ENCODE results near the gene SSTR3.

SSTR3 gene

GRCh38 chr22:37223965-37224551, 11.8 kb upstream of the SSTR3 start:
- TF ChIP-seq EZH2phosphoT487 (IDR thresholded peaks at IDR 0.05; ENCODE audit: borderline replicate concordance, low read length) (no peak), CTCF (IDR thresholded peaks at IDR 0.05; ENCODE audit: low read depth, low read length, poor library complexity, severe bottlenecking) (no peak)
- Histone ChIP-seq H3K36me3 (ENCODE audit: control insufficient read depth, low read length) (peaks cover 50% of the 10 kb centered on the region), H3K4me2 (ENCODE audit: low read length) (no peak overlapping the region), H3K9me3 (ENCODE audit: control insufficient read depth, insufficient read depth, low read length) (no peaks in the 10 kb centered on the region), H3K9me2 (replicated peaks; ENCODE audit: control insufficient read depth, low read length) (no peaks in the 10 kb centered on the region), H4K20me1 (ENCODE audit: control insufficient read depth, insufficient read depth, low read depth, low read length) (no peaks in the 10 kb centered on the region), H3K79me2 (ENCODE audit: control insufficient read depth, low read length) (peaks cover 15% of the 10 kb centered on the region), H3K4me3 (ENCODE audit: low read length) (no peak overlapping the region), H3K4me1 (ENCODE audit: control insufficient read depth, low read length) (peaks cover 52% of the 10 kb centered on the region), H3F3A (ENCODE audit: control insufficient read depth, insufficient read depth) (peaks cover 4% of the 10 kb centered on the region; the same call in 1 of the 2 replicates), H3K27ac (ENCODE audit: low read depth, low read length) (no peak overlapping the region; the same call in 1 of the 2 replicates), H3K27me3 (ENCODE audit: control insufficient read depth, low read length) (no peaks in the 10 kb centered on the region)

GRCh38 chr22:37222440-37222971, 10.2 kb upstream of the SSTR3 start:
- Histone ChIP-seq H3K9me3 (ENCODE audit: control insufficient read depth, insufficient read depth, low read length) (no peaks in the 10 kb centered on the region), H3K27ac (ENCODE audit: low read depth, low read length) (0 out of 2 replicates have a peak overlapping the region, but pooled peaks have one; percentile 11), H3K27me3 (ENCODE audit: control insufficient read depth, low read length) (no peaks in the 10 kb centered on the region), H3K4me1 (ENCODE audit: control insufficient read depth, low read length) (peaks cover 58% of the 10 kb centered on the region), H3F3A (ENCODE audit: control insufficient read depth, insufficient read depth) (peaks cover 11% of the 10 kb centered on the region), H3K4me3 (ENCODE audit: low read length) (no peak overlapping the region), H3K4me2 (ENCODE audit: low read length) (no peak overlapping the region), H4K20me1 (ENCODE audit: control insufficient read depth, insufficient read depth, low read depth, low read length) (no peaks in the 10 kb centered on the region), H3K79me2 (ENCODE audit: control insufficient read depth, low read length) (no peaks in the 10 kb centered on the region), H3K36me3 (ENCODE audit: control insufficient read depth, low read length) (peaks cover 34% of the 10 kb centered on the region), H3K9me2 (replicated peaks; ENCODE audit: control insufficient read depth, low read length) (no peaks in the 10 kb centered on the region)
- TF ChIP-seq EZH2phosphoT487 (IDR thresholded peaks at IDR 0.05; ENCODE audit: borderline replicate concordance, low read length) (no peak), CTCF (IDR thresholded peaks at IDR 0.05; ENCODE audit: low read depth, low read length, poor library complexity, severe bottlenecking) (no peak)

- Histone ChIP-seq H3K79me2 (ENCODE audit: control insufficient read depth, low read length) (no peaks in the 10 kb centered on the region), H3K27ac (ENCODE audit: low read depth, low read length) (0 out of 2 replicates have a peak overlapping the region, but pooled peaks have one; percentile 11), H3K4me2 (ENCODE audit: low read length) (no peak overlapping the region), H3K36me3 (ENCODE audit: control insufficient read depth, low read length) (peaks cover 33% of the 10 kb centered on the region), H3K9me2 (replicated peaks; ENCODE audit: control insufficient read depth, low read length) (no peaks in the 10 kb centered on the region), H3K4me1 (ENCODE audit: control insufficient read depth, low read length) (peaks cover 59% of the 10 kb centered on the region), H3K9me3 (ENCODE audit: control insufficient read depth, insufficient read depth, low read length) (no peaks in the 10 kb centered on the region), H3F3A (ENCODE audit: control insufficient read depth, insufficient read depth) (peaks cover 11% of the 10 kb centered on the region), H3K27me3 (ENCODE audit: control insufficient read depth, low read length) (no peaks in the 10 kb centered on the region), H3K4me3 (ENCODE audit: low read length) (no peak overlapping the region), H4K20me1 (ENCODE audit: control insufficient read depth, insufficient read depth, low read depth, low read length) (no peaks in the 10 kb centered on the region)
- TF ChIP-seq EZH2phosphoT487 (IDR thresholded peaks at IDR 0.05; ENCODE audit: borderline replicate concordance, low read length) (no peak), CTCF (IDR thresholded peaks at IDR 0.05; ENCODE audit: low read depth, low read length, poor library complexity, severe bottlenecking) (no peak)
Measured at GRCh38 chr22:37221424-37222333, 9.4 kb upstream of the SSTR3 start.

Data from DOHH2 (cell line).